Measurements from ENCODE around the gene KCNJ9. TPM values are rescaled to one million over a fixed set of nuclear protein-coding genes. Genes with fewer than 3 reads are reported as not detected.

The KCNJ9 gene
- total and polyA plus RNA-seq, 2 of the 13 experiments (the other 11 are each of a cell fraction or from before 2014, with no cell fraction given) = not detected

- TF ChIP-seq, protein P1, sequence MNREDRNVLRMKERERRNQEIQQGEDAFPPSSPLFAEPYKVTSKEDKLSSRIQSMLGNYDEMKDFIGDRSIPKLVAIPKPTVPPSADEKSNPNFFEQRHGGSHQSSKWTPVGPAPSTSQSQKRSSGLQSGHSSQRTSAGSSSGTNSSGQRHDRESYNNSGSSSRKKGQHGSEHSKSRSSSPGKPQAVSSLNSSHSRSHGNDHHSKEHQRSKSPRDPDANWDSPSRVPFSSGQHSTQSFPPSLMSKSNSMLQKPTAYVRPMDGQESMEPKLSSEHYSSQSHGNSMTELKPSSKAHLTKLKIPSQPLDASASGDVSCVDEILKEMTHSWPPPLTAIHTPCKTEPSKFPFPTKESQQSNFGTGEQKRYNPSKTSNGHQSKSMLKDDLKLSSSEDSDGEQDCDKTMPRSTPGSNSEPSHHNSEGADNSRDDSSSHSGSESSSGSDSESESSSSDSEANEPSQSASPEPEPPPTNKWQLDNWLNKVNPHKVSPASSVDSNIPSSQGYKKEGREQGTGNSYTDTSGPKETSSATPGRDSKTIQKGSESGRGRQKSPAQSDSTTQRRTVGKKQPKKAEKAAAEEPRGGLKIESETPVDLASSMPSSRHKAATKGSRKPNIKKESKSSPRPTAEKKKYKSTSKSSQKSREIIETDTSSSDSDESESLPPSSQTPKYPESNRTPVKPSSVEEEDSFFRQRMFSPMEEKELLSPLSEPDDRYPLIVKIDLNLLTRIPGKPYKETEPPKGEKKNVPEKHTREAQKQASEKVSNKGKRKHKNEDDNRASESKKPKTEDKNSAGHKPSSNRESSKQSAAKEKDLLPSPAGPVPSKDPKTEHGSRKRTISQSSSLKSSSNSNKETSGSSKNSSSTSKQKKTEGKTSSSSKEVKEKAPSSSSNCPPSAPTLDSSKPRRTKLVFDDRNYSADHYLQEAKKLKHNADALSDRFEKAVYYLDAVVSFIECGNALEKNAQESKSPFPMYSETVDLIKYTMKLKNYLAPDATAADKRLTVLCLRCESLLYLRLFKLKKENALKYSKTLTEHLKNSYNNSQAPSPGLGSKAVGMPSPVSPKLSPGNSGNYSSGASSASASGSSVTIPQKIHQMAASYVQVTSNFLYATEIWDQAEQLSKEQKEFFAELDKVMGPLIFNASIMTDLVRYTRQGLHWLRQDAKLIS (CRISPR knock-in tag; IDR thresholded peaks at IDR 0.05) = no peak
- TF ChIP-seq BCL6 (CRISPR knock-in tag; IDR thresholded peaks at IDR 0.05) = 0 out of 2 replicates have a peak, but pooled peaks have one; percentile 19
- no peak for TF ChIP-seq ZNF343 (CRISPR knock-in tag; IDR thresholded peaks at IDR 0.05)
- TF ChIP-seq GFI1 (CRISPR knock-in tag; IDR thresholded peaks at IDR 0.05; ENCODE audit: borderline replicate concordance) = no peak
- TF ChIP-seq REST (IDR thresholded peaks at IDR 0.05; ENCODE audit: borderline replicate concordance in 1 of 2, low read depth in 1 of 2, low read length in 2 of 2) = no peak
- TF ChIP-seq, protein P2, sequence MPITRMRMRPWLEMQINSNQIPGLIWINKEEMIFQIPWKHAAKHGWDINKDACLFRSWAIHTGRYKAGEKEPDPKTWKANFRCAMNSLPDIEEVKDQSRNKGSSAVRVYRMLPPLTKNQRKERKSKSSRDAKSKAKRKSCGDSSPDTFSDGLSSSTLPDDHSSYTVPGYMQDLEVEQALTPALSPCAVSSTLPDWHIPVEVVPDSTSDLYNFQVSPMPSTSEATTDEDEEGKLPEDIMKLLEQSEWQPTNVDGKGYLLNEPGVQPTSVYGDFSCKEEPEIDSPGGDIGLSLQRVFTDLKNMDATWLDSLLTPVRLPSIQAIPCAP (CRISPR knock-in tag; IDR thresholded peaks at IDR 0.05; ENCODE audit: low read depth) = no peak
- TF ChIP-seq ZNF660 (CRISPR knock-in tag; IDR thresholded peaks at IDR 0.05; ENCODE audit: borderline replicate concordance, low read depth) = no peak
- TF ChIP-seq SCMH1 (CRISPR knock-in tag; IDR thresholded peaks at IDR 0.05; ENCODE audit: borderline replicate concordance) = no peak
- TF ChIP-seq, protein P3, sequence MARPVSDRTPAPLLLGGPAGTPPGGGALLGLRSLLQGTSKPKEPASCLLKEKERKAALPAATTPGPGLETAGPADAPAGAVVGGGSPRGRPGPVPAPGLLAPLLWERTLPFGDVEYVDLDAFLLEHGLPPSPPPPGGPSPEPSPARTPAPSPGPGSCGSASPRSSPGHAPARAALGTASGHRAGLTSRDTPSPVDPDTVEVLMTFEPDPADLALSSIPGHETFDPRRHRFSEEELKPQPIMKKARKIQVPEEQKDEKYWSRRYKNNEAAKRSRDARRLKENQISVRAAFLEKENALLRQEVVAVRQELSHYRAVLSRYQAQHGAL (CRISPR knock-in tag; IDR thresholded peaks at IDR 0.05; ENCODE audit: not compliant biosample characterization) = no peak
- no peak for TF ChIP-seq ZNF746 (CRISPR knock-in tag; IDR thresholded peaks at IDR 0.05)
- TF ChIP-seq, protein P4, sequence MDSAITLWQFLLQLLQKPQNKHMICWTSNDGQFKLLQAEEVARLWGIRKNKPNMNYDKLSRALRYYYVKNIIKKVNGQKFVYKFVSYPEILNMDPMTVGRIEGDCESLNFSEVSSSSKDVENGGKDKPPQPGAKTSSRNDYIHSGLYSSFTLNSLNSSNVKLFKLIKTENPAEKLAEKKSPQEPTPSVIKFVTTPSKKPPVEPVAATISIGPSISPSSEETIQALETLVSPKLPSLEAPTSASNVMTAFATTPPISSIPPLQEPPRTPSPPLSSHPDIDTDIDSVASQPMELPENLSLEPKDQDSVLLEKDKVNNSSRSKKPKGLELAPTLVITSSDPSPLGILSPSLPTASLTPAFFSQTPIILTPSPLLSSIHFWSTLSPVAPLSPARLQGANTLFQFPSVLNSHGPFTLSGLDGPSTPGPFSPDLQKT (CRISPR knock-in tag; IDR thresholded peaks at IDR 0.05; ENCODE audit: borderline replicate concordance) = no peak
- TF ChIP-seq SP5 (CRISPR knock-in tag; IDR thresholded peaks at IDR 0.05; ENCODE audit: borderline replicate concordance, low read depth) = peak; percentile 38; the same call in 1 of the 2 replicates
Measured at GRCh38 chr1:160052936-160053335, 28.4 kb upstream of the KCNJ9 start (continued).
